Gastrocnemius medialis (tissue), 4 donors: ENCODE measurements around the gene DCP1B.

ENCODE experiments used
- CTCF ChIP-seq, 5 experiments: fragments of 450-650 bp in 3 of 5; fragments of 200-600 bp in 2 of 5; sonication (generic) in 2 of 5; IDR thresholded peaks in 4 of 5; conservative IDR thresholded peaks in 1 of 5; 1 replicate in 4 of 5; 2 replicates in 1 of 5; pipeline ENCODE4 v1.5.1; 2016 to 2019; ENCODE audit warnings: antibody characterized with exemption in 5 of 5, mild to moderate bottlenecking in 3 of 5, moderate library complexity in 3 of 5
- POLR2A ChIP-seq, 2 donors: fragments of 450-650 bp; IDR thresholded peaks; one replicate each; pipeline ENCODE4 v1.6.1; 2017; ENCODE audit warnings: antibody characterized with exemption in 2 of 2, mild to moderate bottlenecking in 2 of 2, moderate library complexity in 2 of 2

GRCh38 chr12:1974812-1975211, 29.4 kb downstream of the DCP1B start:
- TF ChIP-seq POLR2A (IDR thresholded peaks at IDR 0.05) (no peak), CTCF (IDR thresholded peaks at IDR 0.05 in 4 of 5, conservative IDR thresholded peaks at IDR 0.05 in 1 of 5) (no peak)
